ENCODE data around the gene CCDC187.

DNA sequence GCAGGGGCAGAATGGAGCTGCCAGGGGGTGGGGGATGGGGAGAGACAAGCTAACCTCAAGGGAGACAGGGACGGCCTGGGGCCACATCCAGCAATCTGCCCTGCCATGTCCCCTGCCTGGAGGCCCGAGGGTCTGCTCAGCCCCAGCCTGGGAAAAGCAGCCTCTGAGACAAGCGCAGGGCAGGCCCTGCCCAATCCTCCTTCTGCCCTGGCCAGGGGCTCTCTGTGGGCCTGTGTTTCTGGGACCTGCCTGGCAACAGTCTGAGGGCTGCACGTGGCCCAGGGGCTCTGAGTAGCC lies 44.4 kb downstream of the CCDC187 start:
- no peak for TF ChIP-seq GATA3 (IDR thresholded peaks at IDR 0.05; ENCODE audit: low read depth, low read length)
- TF ChIP-seq GATA2 (IDR thresholded peaks at IDR 0.05; ENCODE audit: low read depth, low read length): no peak
